GM19467 (cell line): ENCODE results near the gene VSIR.

Experiments
- ATAC-seq: cut with Tn5 transposase; IDR thresholded peaks from one replicate; pipeline ENCODE4 v1.9.1; 2021; ENCODE audit warnings: mild to moderate bottlenecking, moderate library complexity; ENCODE audit not compliant: unreplicated experiment

The VSIR gene

DNA sequence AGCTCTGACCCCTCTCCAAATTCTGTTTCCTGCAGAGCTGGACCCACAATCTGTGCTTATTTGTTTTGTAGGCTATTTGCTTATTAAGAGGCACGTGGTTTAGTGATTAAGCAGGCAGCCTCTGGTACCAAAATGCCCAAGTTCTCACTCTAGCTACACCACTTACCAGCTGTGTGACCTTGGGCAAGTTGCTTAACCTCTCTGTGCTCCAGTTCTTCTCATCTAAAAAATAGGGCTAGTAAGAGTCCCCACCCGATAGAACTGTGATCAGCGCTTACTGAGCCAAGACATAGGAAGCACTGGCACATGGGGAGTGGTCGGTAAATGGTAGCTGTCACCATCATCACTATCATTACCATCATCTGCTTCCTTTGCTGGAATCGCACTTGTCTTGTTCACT lies 74.6 kb downstream of the VSIR start:
- no peak for ATAC-seq

DNA sequence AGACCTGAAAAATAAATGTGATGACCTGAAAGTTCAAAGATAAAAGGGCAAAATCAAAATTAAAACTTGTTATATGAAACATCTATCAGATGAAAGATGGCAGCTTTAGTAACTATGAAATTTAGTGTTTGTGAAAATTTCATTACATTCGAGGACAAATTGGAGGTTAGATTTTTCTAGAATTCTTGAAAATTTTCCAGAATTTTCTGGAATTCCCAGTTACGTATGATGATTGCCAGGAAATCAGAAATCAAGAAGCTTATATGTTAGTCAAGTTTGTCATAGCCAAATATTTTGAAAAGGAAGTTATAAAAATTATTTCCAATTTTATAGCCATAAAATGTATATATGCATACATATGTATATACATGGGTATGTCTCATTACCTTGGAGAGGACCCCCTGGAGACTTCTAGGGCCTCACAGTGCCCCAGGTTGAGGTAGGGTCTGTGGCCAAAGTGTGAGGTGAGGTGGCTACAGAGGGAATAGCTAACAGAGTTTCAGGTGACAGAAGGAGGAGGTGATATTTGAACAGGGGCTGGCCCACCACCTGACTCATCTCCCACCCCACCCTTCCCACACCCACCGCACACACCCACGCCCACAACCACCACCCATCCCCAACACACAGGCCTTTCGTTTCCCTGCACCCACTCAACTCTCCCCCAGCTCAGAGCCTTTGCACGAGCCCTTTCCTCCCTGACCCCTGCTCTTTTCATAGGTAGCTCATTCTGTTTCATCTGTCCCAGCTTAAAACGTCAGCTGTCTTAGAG lies 75.2 kb downstream of the VSIR start:
- no peak for ATAC-seq
